Measurements from ENCODE around the gene CCNL2. TPM values are rescaled to one million over a fixed set of nuclear protein-coding genes. Genes with fewer than 3 reads are reported as not detected.

The CCNL2 gene
- total and polyA plus RNA-seq, 2 of the 13 experiments (the other 11 are each of a cell fraction or from before 2014, with no cell fraction given), result 105 to 340 TPM

DNA sequence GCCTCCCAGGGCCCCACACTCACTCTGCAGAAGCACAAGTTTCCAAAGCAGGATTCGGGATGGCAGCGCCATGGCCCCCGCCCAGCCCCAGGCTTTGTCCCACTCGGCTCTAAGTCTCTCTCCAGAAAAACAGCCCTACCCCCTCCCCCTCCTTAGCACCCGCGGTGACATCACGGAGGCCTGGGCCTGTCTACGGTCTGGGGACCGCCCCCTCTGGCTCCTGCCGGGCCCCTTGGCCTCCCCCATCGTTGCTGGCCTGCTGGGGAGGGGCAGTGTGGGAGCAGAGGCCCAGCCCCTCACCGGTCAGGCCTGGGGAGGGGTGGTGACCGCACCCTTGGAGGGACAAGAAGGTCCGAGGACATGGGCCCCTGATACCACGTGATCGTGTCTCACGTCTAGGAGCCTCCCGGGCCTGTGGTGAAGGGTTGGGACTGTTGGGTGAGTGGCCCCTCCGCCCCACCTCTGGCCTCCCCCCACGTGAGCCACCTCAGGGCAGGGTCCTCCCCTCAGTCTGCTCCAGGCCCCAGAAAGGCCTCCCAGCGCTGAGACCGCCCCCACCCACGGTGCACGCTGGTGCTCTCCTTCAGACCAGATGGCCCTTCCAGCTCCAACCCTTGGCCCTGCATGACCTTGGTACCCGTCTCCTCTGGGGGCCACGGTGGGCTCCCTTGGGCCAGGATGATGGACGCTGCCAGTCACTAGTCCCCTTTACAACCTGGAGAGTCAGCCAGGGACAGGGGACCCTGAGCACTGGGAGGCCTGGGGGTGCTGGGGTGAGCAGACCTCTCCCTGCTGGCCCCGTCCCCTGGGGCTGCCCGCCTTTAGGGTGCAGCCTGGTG, 40.5 kb downstream of the CCNL2 start, which contains the start of gene MXRA8 (continued):
- TF ChIP-seq ZC3H4 (CRISPR knock-in tag; IDR thresholded peaks at IDR 0.05; ENCODE audit: borderline replicate concordance), result peak; percentile 63; the same call in 1 of the 2 replicates
- TF ChIP-seq ZFP82 (CRISPR knock-in tag; IDR thresholded peaks at IDR 0.05; ENCODE audit: borderline replicate concordance), result no peak
- TF ChIP-seq ZNF724P (CRISPR knock-in tag; IDR thresholded peaks at IDR 0.05; ENCODE audit: borderline replicate concordance), result 0 out of 2 replicates have a peak, but pooled peaks have one; percentile 51
- TF ChIP-seq ZNF256 (CRISPR knock-in tag; conservative IDR thresholded peaks at IDR 0.05), result no peak
- TF ChIP-seq, protein P1, sequence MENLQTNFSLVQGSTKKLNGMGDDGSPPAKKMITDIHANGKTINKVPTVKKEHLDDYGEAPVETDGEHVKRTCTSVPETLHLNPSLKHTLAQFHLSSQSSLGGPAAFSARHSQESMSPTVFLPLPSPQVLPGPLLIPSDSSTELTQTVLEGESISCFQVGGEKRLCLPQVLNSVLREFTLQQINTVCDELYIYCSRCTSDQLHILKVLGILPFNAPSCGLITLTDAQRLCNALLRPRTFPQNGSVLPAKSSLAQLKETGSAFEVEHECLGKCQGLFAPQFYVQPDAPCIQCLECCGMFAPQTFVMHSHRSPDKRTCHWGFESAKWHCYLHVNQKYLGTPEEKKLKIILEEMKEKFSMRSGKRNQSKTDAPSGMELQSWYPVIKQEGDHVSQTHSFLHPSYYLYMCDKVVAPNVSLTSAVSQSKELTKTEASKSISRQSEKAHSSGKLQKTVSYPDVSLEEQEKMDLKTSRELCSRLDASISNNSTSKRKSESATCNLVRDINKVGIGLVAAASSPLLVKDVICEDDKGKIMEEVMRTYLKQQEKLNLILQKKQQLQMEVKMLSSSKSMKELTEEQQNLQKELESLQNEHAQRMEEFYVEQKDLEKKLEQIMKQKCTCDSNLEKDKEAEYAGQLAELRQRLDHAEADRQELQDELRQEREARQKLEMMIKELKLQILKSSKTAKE (CRISPR knock-in tag; IDR thresholded peaks at IDR 0.05; ENCODE audit: borderline replicate concordance), result peak; percentile 63; the same call in 1 of the 2 replicates
- peak; percentile 53; the same call in 1 of the 2 replicates for TF ChIP-seq KDM6A (CRISPR knock-in tag; IDR thresholded peaks at IDR 0.05; ENCODE audit: low read depth)
- no peak for TF ChIP-seq FOXM1 (CRISPR knock-in tag; IDR thresholded peaks at IDR 0.05)
- no peak for TF ChIP-seq ZNF7 (CRISPR knock-in tag; IDR thresholded peaks at IDR 0.05)
- TF ChIP-seq, protein P2, sequence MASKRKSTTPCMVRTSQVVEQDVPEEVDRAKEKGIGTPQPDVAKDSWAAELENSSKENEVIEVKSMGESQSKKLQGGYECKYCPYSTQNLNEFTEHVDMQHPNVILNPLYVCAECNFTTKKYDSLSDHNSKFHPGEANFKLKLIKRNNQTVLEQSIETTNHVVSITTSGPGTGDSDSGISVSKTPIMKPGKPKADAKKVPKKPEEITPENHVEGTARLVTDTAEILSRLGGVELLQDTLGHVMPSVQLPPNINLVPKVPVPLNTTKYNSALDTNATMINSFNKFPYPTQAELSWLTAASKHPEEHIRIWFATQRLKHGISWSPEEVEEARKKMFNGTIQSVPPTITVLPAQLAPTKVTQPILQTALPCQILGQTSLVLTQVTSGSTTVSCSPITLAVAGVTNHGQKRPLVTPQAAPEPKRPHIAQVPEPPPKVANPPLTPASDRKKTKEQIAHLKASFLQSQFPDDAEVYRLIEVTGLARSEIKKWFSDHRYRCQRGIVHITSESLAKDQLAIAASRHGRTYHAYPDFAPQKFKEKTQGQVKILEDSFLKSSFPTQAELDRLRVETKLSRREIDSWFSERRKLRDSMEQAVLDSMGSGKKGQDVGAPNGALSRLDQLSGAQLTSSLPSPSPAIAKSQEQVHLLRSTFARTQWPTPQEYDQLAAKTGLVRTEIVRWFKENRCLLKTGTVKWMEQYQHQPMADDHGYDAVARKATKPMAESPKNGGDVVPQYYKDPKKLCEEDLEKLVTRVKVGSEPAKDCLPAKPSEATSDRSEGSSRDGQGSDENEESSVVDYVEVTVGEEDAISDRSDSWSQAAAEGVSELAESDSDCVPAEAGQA (IDR thresholded peaks at IDR 0.05; ENCODE audit: low read depth), result no peak
- TF ChIP-seq, protein P2 (CRISPR knock-in tag; IDR thresholded peaks at IDR 0.05; ENCODE audit: borderline replicate concordance), result no peak
- no peak for TF ChIP-seq SP2 (CRISPR knock-in tag; IDR thresholded peaks at IDR 0.05)
- TF ChIP-seq, protein P3, sequence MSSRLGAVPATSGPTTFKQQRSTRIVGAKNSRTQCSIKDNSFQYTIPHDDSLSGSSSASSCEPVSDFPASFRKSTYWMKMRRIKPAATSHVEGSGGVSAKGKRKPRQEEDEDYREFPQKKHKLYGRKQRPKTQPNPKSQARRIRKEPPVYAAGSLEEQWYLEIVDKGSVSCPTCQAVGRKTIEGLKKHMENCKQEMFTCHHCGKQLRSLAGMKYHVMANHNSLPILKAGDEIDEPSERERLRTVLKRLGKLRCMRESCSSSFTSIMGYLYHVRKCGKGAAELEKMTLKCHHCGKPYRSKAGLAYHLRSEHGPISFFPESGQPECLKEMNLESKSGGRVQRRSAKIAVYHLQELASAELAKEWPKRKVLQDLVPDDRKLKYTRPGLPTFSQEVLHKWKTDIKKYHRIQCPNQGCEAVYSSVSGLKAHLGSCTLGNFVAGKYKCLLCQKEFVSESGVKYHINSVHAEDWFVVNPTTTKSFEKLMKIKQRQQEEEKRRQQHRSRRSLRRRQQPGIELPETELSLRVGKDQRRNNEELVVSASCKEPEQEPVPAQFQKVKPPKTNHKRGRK (CRISPR knock-in tag; IDR thresholded peaks at IDR 0.05), result no peak
- peak; percentile 84; the same call in 1 of the 2 replicates for TF ChIP-seq RAD51 (IDR thresholded peaks at IDR 0.05; ENCODE audit: borderline replicate concordance)
- no peak for TF ChIP-seq MAFG (CRISPR knock-in tag; IDR thresholded peaks at IDR 0.05)
- no peak for TF ChIP-seq ZNF33A (CRISPR knock-in tag; IDR thresholded peaks at IDR 0.05; ENCODE audit: borderline replicate concordance)
- 0 out of 2 replicates have a peak, but pooled peaks have one; percentile 12 for TF ChIP-seq KDM5B (CRISPR knock-in tag; IDR thresholded peaks at IDR 0.05; ENCODE audit: borderline replicate concordance)
- TF ChIP-seq ZMAT3 (CRISPR knock-in tag; conservative IDR thresholded peaks at IDR 0.05), result peak; percentile 71; the same call in 1 of the 2 replicates
- no peak for TF ChIP-seq ZNF20 (CRISPR knock-in tag; IDR thresholded peaks at IDR 0.05)
- TF ChIP-seq XBP1 (CRISPR knock-in tag; IDR thresholded peaks at IDR 0.05), result no peak
- TF ChIP-seq RBM39 (IDR thresholded peaks at IDR 0.05; ENCODE audit: low read depth, low read length, poor library complexity, severe bottlenecking), result no peak
